ENCODE data around the gene ZNF491. TPM values are rescaled to one million over a fixed set of nuclear protein-coding genes. Genes with fewer than 3 reads are reported as not detected.

The ZNF491 gene
- total and polyA plus RNA-seq, 2 of the 8 experiments (the other 6 are each of a cell fraction or from before 2014, with no cell fraction given) = 0.18 to 0.78 TPM

DNA sequence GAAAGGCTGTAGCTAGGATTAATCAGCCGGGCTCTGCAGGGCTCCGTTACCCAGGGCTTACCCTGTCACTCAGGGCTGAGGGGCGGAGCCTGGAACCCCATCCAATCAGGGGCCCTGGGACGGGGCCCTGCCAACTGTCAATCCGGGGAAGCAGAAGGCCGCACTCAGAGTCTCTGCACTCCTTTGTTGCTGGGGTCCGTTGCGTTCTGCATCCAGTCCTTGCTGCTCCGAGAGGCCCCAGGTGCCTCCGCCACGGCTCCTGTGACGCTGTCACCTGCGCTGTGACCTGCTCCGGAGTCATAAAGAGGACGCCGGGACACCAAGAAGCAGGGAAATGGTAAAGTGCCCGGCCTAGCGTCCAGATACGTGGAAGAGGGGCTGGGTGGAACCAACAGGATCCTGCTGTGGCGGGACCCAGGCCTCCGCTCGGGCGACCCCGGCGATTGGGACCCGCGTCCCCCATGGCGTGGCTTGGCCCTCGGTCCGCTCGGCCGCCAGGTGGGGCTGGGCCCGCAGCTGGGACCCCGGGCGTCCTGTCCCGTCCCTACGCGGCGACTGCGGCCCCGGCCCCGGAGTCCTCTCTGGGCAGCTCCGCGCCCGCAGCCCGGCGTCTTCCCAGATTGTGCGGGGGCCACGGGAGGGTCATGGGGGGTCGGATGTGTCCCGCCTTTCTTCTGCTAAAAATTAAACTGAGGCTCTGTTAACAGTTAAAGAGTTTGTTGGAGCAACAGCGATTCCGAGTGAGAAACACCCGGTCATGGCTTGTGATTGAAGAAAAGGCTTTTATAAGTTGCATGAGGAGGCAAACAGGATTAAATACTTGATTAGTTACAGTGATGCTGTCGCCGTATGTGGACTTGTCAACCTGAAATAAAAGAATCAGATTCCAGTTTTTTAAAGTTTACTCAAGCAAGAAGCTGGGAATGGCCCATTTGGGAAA lies at the start of gene ZNF491 (continued):
- TF ChIP-seq, protein P1, sequence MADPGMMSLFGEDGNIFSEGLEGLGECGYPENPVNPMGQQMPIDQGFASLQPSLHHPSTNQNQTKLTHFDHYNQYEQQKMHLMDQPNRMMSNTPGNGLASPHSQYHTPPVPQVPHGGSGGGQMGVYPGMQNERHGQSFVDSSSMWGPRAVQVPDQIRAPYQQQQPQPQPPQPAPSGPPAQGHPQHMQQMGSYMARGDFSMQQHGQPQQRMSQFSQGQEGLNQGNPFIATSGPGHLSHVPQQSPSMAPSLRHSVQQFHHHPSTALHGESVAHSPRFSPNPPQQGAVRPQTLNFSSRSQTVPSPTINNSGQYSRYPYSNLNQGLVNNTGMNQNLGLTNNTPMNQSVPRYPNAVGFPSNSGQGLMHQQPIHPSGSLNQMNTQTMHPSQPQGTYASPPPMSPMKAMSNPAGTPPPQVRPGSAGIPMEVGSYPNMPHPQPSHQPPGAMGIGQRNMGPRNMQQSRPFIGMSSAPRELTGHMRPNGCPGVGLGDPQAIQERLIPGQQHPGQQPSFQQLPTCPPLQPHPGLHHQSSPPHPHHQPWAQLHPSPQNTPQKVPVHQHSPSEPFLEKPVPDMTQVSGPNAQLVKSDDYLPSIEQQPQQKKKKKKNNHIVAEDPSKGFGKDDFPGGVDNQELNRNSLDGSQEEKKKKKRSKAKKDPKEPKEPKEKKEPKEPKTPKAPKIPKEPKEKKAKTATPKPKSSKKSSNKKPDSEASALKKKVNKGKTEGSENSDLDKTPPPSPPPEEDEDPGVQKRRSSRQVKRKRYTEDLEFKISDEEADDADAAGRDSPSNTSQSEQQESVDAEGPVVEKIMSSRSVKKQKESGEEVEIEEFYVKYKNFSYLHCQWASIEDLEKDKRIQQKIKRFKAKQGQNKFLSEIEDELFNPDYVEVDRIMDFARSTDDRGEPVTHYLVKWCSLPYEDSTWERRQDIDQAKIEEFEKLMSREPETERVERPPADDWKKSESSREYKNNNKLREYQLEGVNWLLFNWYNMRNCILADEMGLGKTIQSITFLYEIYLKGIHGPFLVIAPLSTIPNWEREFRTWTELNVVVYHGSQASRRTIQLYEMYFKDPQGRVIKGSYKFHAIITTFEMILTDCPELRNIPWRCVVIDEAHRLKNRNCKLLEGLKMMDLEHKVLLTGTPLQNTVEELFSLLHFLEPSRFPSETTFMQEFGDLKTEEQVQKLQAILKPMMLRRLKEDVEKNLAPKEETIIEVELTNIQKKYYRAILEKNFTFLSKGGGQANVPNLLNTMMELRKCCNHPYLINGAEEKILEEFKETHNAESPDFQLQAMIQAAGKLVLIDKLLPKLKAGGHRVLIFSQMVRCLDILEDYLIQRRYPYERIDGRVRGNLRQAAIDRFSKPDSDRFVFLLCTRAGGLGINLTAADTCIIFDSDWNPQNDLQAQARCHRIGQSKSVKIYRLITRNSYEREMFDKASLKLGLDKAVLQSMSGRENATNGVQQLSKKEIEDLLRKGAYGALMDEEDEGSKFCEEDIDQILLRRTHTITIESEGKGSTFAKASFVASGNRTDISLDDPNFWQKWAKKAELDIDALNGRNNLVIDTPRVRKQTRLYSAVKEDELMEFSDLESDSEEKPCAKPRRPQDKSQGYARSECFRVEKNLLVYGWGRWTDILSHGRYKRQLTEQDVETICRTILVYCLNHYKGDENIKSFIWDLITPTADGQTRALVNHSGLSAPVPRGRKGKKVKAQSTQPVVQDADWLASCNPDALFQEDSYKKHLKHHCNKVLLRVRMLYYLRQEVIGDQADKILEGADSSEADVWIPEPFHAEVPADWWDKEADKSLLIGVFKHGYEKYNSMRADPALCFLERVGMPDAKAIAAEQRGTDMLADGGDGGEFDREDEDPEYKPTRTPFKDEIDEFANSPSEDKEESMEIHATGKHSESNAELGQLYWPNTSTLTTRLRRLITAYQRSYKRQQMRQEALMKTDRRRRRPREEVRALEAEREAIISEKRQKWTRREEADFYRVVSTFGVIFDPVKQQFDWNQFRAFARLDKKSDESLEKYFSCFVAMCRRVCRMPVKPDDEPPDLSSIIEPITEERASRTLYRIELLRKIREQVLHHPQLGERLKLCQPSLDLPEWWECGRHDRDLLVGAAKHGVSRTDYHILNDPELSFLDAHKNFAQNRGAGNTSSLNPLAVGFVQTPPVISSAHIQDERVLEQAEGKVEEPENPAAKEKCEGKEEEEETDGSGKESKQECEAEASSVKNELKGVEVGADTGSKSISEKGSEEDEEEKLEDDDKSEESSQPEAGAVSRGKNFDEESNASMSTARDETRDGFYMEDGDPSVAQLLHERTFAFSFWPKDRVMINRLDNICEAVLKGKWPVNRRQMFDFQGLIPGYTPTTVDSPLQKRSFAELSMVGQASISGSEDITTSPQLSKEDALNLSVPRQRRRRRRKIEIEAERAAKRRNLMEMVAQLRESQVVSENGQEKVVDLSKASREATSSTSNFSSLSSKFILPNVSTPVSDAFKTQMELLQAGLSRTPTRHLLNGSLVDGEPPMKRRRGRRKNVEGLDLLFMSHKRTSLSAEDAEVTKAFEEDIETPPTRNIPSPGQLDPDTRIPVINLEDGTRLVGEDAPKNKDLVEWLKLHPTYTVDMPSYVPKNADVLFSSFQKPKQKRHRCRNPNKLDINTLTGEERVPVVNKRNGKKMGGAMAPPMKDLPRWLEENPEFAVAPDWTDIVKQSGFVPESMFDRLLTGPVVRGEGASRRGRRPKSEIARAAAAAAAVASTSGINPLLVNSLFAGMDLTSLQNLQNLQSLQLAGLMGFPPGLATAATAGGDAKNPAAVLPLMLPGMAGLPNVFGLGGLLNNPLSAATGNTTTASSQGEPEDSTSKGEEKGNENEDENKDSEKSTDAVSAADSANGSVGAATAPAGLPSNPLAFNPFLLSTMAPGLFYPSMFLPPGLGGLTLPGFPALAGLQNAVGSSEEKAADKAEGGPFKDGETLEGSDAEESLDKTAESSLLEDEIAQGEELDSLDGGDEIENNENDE (IDR thresholded peaks at IDR 0.05; ENCODE audit: insufficient replicate concordance, low read length) = no peak
- TF ChIP-seq NANOG (IDR thresholded peaks at IDR 0.05; ENCODE audit: insufficient read depth, low read depth, low read length, poor library complexity, severe bottlenecking) (no peak), POLR2A (IDR thresholded peaks at IDR 0.05; ENCODE audit: control extremely low read depth in 1 of 2, low read depth in 2 of 2, low read length in 2 of 2) (peak in 1 of 2 experiments; percentile 44; a peak in 1 of 3 replicates), BCL11A (IDR thresholded peaks at IDR 0.05; ENCODE audit: low read depth in 2 of 2, low read length in 2 of 2) (no peak), JUN (IDR thresholded peaks at IDR 0.05; ENCODE audit: low read depth, low read length) (no peak), TAF7 (optimal IDR thresholded peaks at IDR 0.05; ENCODE audit: borderline replicate concordance, low read depth, low read length) (no peak), SRF (IDR thresholded peaks at IDR 0.05; ENCODE audit: low read depth, low read length) (no peak), RAD21 (IDR thresholded peaks at IDR 0.05 in 1 of 2, conservative IDR thresholded peaks at IDR 0.05 in 1 of 2; ENCODE audit: low read depth in 2 of 2, low read length in 2 of 2) (peak in 1 of 2 experiments; percentile 38; a peak in 3 of 4 replicates), KDM1A (IDR thresholded peaks at IDR 0.05; ENCODE audit: borderline replicate concordance, low read length) (no peak)

Measured in H1 (cell line).